Ecto neural progenitor cell (in vitro differentiated cells): ENCODE measurements around the gene EIF4E2.

Experiments
- DNase-seq: peaks from one replicate; pipeline ENCODE4 v3.0.0-alpha.2; 2018; ENCODE audit warnings: low spot score

Gene EIF4E2, protein sequence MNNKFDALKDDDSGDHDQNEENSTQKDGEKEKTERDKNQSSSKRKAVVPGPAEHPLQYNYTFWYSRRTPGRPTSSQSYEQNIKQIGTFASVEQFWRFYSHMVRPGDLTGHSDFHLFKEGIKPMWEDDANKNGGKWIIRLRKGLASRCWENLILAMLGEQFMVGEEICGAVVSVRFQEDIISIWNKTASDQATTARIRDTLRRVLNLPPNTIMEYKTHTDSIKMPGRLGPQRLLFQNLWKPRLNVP

DNA sequence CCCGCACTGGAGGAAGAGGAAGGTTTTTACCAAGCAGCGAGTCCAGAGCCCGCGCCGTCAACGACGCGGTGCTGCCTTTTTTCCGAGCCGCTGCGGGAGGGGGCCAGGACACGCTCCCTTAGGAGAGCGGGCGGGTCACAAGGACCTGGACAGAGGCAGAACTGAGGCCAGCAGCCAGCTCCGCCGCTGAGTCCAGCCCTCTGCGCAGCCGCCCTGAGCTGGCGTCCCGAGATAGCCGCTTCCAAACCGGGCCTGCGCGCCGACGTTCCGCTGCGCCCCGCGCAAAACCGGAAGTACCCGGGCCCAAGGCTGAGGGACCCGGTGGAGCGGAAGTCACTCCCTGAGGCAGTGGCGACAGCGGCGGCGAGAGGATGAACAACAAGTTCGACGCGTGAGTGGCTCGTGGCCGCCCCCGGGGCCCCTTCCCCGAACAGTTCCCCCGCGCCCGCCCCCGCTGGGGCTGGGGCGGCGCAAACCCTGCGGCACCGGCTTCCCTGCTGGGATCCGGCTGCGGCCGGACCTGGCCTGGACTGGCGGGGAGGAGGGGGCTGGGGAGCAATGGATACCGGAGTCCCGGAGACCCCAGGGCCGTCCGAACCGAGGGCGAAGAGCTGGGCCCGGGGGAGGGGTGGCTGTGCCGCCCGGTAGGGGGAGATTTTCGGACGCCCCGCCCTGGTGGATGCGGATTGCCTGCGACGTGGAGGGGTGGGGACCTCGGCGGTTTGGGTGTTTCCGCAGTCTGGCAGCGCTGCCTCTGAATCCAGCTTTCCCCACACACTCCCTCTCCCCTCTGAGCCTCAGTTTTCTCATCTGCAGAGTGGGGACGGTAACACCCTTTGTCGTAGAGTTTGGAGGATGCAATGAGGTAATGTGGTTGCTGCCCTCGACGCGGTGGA, at the start of gene EIF4E2, which contains the start of gene TIGD1:
Gene EIF4E2 (plus strand): TSS at position 336 of the 896 bp plus-strand sequence. CDS start 36 bp downstream, at position 372.
Gene TIGD1 (minus strand): TSS at position 204 of the 896 bp plus-strand sequence. CDS start 675 bp downstream, outside the sequence.
- DNase-seq = peak; percentile 97

DNA sequence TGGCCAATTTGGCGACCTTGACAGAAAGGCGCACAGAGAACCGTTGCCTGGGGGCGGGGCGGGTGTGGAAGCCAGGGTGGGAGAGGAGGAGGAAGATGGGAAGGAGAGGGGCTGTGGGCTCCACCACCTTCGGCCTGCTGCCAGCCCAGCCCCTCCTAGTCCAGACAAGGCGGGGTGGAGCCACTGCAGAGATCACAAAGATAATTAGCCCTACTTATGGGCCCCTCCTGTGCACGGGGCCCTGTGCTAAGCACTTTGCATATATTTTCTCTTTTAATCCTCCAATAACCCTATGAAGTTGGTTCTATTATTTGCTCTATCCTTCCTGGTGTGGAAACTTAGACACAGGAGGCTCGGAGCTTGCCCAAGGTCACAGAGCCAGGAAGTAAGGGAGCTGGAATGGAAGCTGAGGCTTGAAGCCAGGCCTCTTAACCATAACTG, 49.1 kb upstream of the EIF4E2 start:
- no peak for DNase-seq

DNA sequence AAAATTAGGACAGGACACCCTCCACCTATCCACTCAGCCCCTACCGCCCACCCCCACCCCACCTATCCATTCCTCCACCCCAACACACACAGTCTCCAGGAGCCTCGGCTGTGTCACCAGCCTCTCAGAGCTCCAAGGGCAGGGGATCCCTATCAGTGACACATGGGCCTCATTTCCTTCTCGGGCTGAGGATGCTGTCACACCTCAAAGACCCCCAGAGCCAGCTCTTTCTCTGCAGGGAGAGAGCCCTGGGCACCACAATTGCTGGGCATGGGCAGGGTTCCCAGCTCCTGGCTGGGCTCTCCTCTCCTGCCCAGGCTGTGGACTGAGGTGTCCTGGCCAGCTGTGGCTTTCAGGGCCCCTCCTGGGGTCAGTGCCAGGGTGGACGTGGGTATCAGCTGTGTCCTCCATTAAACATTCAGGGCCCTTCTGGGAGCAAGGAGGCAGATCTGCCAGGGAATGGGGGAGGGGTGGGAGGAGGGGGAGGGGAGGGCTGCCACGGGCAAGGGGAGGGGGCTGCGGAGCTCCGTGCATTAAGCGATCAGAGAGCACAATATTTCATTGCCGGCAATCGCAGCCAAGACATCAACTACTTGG, 48.6 kb upstream of the EIF4E2 start:
- no peak for DNase-seq

DNA sequence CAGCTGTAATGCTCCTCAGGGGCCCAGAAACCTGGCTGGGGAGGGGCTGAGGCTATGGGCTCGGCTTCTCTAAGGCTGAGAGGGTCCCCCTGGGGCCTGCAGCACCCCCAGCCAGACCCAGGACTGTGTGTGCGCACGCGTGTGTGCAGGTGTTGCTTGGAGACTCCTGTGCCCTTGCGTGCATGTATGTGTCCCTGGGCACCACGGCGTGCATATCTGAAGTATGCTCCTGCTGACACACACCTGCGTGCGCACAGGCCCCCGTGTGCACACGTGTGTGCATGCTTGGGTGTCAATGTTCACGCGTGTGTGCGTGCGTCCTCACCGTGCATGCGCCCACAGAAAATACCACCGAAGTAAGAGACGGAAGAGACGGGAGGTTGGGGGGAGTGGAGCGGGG, 48.0 kb upstream of the EIF4E2 start:
- no peak for DNase-seq

DNA sequence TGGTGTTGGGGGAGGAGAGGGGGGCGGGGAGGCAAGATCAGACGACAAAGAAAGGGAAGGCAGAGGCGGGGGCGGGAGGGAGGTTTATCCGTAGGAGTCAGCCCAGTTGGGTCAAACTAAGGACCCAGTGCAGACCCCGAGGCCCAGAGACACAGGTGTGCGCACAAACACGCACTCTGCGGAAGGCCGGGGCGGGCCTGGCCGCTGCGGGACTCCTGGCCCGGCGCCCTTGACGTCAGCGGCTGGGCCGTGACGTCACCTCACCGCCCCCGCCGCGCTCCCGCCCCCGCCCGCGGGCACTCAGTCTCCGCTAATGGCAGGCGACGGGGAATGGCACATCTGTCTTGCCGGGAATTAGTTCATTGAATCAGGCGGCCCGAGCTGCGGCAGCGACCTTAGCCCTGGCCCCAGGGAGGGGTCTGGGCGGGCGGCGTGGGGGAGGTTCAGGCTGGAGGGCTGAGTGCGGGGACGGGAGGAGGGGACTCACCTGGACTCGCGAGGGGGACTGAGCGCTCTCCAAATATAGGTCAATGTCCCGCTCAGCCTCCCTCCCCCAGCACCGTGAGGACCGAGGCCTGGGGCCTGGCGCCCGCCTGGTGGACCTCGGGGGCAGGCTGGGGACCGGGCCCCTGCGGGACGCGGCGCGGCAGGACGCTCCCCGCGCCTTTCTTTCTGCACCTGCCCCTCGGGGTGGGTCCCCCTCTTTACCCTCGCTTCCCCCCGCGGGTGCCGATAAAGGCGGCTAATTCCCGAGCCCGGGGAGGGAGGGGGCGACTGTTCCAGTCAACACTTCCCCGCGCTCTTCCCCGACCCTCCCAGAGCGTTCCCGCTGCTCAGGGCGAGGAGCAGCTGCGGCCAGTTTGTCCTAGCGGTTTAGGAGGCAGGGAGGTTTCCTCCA, 47.3 kb upstream of the EIF4E2 start:
- peak; percentile 82 for DNase-seq

DNA sequence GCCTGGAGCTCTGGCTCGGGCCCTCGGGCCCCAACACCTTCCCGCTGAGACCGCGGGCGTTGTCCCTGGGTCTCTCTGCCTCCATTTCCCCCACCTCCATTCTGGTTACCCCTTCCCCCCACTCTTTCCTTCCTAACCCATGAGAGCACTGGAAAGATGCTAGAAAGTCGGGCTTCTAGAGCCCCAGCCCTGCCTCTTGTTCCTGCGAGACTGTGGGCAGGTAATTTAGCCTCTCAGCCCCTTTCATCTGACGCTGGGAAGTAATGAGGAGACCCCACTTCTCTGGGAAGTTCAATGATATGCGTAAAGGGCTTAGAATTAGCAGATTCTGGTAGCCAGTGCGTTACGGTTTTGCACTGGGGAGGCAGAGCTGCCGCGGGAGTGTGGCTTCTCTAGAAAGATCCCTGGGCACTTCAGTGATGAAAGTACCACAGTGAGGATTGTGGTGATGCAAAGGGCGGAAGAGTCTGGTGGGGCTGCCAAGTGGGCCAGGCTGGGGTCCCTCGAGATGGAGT, 46.6 kb upstream of the EIF4E2 start:
- DNase-seq = no peak

DNA sequence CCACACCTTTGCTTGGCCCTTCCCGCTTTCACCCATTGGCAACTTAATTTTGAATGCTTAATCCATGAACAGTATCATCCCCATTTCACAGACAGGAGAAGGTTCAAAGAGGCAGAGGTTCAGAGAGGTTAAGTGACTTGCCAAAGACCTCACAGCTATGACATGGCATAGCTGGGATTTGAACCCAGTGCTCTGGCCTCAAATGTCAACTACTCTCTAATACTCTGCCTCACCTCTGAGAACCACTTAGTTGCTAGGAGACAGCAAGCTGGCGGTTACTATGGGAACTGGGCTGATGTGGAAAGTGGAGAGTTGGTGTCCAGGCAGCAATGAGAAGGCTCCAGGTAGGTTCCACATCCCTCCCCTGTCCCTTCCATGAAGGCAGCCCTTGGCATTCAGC, 46.1 kb upstream of the EIF4E2 start:
- no peak for DNase-seq

DNA sequence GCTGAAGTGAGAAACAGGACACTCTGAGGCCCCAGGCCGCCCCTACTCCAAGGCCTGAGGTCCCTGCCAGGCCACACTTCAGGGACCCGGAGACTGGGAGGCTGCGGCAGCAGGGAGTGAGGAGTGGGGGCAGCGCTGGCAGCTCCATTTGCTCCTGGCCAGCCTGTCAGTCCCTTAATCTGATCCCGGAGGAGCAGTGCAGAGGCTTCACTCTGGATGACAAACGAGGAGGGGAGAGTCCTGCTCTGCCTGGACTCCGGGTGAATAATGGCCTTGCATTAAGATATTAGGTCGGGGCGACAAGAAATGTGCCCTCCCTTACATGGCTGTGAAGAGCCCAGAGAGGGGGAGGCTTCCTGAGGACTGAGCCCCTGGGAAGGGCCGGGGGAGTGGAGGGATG, 44.6 kb upstream of the EIF4E2 start:
- no peak for DNase-seq

DNA sequence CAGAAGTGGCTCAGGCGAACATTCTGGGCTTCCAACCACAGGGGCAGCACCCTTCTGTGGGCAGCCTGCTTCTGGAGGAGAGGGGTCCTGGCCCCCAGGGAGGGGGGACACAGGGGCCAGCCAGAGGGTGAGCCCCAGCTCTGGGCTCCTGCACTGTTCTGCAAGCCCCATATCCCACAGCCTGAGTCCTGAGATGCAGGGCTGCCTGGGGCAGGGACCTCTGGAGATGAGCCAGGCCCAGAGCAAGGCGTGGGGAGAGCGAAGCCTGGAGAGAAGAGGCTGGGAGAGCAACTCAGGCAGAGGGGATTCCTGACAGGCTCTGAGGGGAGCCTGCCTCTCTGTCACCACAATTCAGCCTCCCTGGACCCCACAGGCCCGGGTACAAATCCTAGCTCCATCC, 43.8 kb upstream of the EIF4E2 start:
- no peak for DNase-seq

DNA sequence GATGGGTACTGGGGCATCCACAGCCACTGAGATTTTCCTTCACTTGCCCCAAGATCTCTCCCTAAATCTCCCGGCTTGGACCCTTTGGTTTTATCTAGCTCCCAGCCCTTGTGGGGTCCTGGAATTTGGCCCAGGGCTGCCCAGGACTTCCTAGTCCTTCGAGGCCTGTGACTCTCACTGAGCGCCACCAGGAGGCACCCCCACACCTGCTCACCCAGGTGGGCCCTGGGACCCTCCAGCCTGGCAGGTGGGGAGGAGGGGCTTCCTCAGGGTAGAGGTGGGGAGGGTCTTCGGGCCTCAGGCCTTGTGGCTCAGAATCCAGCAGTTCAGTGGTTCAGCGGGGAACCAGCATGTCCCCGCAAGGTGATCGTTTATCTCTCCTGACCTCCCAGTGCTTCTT, 42.2 kb upstream of the EIF4E2 start:
- DNase-seq = no peak

DNA sequence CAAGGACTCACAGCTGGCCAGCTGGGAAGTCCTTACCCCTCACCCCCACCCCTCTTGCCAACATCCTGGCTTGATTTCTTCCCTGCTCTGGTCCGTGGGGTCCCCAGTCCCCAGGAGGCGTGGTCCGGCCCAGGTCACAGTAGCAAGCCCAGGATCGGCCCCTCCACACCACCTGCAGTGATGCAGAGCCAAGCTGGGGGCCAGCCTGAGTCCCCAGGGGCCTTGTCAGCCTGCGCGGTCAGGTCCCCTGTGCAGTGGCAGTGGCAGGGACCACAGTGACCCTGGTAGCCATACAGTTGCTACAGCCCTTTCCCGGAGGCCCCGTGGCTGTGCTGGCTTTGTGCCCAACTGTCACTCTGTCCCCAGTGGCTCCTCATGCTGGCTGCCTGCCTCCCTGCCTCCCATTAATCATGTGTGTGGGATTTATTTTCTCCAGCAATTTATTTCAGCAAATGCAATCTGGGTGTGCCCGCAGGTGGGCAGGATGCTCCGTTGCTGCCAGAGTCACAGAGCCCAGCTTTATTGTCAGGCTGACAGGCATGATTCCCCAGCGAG, 39.1 kb upstream of the EIF4E2 start:
- no peak for DNase-seq

DNA sequence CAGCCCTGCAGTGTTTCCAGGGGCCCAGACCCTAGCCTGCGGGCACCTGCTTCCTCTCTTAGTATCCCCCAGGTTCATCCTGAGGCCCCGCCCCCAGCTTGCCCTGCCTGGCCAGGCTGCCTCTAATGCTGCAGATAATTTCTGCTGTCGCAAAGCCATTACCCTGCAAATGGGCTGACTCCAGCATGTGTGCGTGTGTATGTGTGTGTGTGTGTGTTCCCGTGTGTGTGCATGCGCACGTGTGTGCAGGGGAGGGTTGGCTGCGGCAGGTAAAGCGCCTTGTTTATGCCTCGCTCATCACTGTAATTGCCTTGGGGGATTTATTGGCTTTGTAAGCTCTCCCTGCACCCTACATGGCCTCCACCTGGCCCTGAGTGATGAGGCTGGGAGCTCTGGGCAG, 37.9 kb upstream of the EIF4E2 start:
- DNase-seq = no peak

DNA sequence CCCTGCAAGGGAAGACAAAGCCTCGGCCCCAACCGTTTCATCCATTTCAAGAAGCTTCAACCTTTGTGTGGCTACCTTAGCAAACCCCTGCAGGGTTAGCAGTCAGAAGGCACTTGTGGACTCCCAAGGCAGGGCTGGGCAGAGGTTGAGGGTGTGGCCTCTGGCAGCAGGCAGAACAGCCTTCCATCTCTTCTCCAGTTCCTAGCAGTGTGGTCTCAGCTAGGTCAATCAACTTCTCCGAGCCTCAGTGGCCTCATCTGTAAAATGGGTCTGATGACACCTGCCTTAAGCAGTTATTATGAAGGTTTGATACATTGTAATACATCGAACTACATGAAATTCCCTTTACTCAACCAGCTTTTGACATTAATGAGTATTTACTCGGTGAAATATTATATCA, 37.1 kb upstream of the EIF4E2 start:
- DNase-seq = no peak

DNA sequence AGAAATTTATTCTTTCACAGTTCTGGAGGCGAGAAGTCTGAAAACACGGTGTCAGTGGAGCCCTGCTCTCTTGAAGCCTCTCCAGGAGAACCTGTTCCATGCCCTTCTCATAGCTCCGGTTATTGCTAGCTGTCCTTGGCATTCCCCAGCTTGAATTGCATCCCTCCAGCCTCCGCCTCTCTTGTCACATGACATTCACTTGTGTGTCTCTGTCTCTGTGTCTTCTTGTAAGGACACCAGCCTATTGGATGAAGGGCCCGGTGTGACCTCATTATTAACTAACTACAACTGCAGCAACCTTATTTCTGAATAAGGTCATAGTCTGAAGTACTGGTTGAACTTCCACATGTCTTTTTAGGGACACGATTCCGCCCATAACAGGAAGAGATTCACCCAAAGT, 34.9 kb upstream of the EIF4E2 start:
- no peak for DNase-seq

DNA sequence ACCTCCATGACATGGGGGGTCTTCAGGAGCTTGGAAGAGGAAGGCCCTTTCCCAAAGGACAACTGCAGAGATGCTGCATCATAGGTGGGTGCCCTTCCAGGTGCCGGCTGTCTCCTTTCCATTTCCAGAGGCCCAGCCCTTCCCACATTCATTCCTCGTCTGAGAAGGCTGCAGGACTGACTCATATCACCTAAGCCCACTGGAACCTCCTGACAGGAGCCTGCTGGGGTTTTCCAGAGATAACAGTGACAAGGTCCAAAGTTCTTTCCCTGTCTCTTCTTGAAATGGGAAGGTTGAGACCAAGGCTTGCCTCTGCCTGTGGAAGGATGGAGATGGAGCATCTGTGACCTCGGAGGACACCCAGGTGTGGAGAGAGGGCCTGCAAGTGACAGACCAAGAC, 33.9 kb upstream of the EIF4E2 start:
- no peak for DNase-seq

DNA sequence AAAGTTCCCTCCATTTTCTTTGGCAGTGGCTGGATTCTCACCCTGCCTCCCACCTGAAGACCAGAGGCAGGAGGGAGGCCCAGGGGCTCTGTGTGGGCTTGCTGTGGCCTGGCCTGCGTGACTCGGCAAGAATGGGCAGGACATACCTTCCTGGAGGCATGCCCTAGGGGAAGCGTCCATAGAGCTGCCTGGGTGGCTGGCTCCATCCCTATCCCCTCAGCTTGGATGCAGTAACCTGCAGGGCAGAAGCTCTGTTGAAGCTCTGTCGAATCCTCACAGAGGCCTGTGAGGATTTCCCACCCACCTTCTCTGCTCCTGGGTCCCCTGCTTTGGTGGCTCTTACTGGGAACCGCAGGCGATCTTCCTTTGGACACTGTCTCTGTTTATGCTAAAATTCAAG, 31.6 kb upstream of the EIF4E2 start:
- DNase-seq = no peak

DNA sequence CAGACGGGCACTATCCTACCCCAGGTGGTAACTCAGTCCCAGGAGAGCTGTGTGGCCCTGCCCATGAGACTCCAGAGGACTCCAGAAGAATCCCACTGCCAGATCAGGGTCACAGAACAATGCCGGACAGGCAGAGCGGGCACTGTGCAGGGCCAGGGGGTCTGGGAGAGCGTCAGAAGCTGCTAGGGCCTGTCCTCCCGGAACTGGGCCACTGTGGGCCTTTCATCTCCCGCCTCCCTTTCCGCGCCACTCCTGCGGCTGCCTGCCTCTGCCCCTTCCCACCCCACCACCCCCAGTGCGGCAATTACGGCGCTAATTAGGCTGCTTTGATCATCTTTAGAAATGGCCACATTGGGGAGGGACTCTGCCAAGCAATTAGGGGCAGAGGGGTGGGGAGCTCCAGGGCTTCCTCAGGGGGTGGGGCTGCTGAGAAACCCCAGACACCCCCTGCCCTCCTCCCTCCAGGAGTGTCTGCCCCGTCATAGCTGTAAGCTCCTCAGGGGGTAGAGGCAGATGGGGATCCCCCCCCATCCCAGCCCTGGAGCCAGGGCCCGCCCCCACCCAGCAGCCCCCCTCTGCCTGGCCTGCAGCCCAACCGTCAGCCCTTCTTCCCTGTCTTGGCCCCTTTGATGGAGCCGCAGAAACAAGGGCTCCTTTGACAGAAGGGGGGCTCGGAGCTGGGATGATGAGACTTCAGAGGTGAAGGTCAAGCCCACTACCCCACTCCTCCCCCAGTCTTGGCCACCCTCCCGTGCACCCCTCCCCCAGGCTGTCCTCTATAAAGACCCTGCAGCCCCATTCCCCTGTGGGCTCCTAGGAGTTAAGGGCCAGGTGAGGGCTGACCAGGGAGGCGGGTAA, 30.7 kb upstream of the EIF4E2 start, which contains the start of gene PRSS56:
Gene PRSS56 (plus strand): TSS at position 808 of the 858 bp plus-strand sequence. CDS start 211 bp downstream, outside the sequence.
- DNase-seq = no peak

DNA sequence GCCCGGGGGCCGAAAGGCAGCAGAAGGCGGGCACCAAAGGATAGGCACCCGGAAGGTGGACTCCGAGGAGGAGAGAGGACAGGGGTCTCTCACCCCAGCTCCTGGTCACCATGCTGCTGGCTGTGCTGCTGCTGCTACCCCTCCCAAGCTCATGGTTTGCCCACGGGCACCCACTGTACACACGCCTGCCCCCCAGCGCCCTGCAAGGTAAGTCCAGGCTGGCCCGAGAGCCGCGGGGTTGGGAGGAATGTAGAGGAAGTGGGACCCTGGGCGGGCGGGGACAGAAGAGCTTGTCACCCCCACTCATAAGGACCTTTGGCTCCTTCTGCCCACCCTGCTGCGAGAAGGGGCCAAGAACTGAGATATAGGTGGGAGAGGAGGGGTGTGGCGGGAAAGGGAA, 30.0 kb upstream of the EIF4E2 start:
- no peak for DNase-seq

DNA sequence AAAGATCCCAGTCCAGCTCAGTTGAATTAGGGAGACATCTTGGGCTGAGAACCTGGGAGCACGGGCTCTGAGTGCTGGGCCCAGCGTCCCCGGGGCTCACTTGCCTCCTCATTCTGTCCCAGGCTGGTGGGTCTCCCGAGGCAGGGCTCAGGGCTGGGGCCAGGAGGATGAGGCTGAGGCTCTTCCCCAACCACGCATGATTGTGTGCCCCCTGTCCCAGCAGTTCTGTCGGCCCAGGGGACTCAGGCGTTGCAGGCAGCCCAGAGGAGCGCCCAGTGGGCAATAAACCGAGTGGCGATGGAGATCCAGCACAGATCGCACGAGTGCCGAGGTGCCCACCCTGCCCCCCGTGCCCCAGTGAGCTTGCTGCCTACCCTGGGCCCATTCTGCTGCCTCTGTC, 29.4 kb upstream of the EIF4E2 start:
- DNase-seq = no peak

DNA sequence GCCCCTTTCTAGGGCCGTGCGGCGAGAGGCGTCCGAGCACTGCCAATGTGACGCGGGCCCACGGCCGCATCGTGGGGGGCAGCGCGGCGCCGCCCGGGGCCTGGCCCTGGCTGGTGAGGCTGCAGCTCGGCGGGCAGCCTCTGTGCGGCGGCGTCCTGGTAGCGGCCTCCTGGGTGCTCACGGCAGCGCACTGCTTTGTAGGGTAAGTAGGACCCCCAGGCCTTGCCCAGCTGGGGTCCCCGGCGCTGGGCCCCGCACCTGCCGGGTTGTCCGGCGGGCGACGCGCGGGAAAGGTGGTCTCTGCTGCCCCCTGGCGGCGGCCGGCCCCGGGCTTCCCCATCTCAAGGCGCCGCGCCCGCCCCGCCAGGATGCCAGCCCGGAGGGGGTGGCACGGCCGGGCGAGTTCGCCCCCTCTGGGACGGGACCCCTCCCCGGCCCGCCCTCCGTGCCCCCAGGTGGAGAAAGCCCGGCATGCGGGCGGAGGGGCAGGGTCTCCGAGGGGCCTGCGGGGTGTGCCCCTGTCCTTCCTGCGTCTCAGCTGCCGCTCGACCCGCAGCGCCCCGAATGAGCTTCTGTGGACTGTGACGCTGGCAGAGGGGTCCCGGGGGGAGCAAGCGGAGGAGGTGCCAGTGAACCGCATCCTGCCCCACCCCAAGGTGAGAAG, 28.4 kb upstream of the EIF4E2 start:
- peak; percentile 84 for DNase-seq
